Panc1 (cell line): ENCODE results near the gene STK4. TPM values are rescaled to one million over a fixed set of nuclear protein-coding genes. Genes with fewer than 3 reads are reported as not detected.

Experiments used
- ATAC-seq: fragments of 200-7000 bp; cut with Tn5 transposase; 2 replicates; pipeline ENCODE4 v1.9.1; 2020; ENCODE audit warnings: mild to moderate bottlenecking, moderate library complexity
- BruUV-seq: library from RNA; stranded (reverse); fragments of 400-500 nt; replicated peaks from 2 replicates; lab custom pipeline; 2021; lab: Mats Ljungman, UMichigan
- CTCF ChIA-PET: fragments of 300-600 bp; sonication (Branson Sonifier 250); formaldehyde crosslinking; loops from one replicate; lab custom pipeline; 2022; ENCODE audit warnings: antibody characterized with exemption; lab: Charles Lee
- POLR2A ChIA-PET: fragments of 300-600 bp; sonication (Branson Sonifier 250); formaldehyde crosslinking; loops from one replicate; lab custom pipeline; 2022; ENCODE audit warnings: antibody characterized with exemption; lab: Charles Lee
- DNase-seq: peaks from one replicate; pipeline ENCODE4 v3.0.0-alpha.2; 2010; ENCODE audit warnings: low read depth, low spot score
- H3K27ac ChIP-seq: 2 replicates; pipeline ENCODE4 v1.5.1; 2011; ENCODE audit warnings: mild to moderate bottlenecking, low read length, inconsistent platforms
- H3K27me3 ChIP-seq: fragments of 200-500 bp; sonication (Bioruptor generic); 2 replicates; pipeline ENCODE4 v1.6.0; 2014; ENCODE audit warnings: low read length, inconsistent platforms; ENCODE audit not compliant: control insufficient read depth, insufficient read depth
- H3K36me3 ChIP-seq: fragments of 200-500 bp; sonication (Bioruptor generic); 2 replicates; pipeline ENCODE4 v1.5.1; 2014; ENCODE audit warnings: inconsistent platforms, mild to moderate bottlenecking, low read length, moderate library complexity; ENCODE audit not compliant: control insufficient read depth, insufficient read depth
- H3K4me1 ChIP-seq: 2 replicates; pipeline ENCODE4 v1.5.1; 2011; ENCODE audit warnings: inconsistent platforms, mild to moderate bottlenecking, low read length, moderate library complexity; ENCODE audit not compliant: control insufficient read depth, insufficient read depth
- H3K4me3 ChIP-seq, 2 experiments: 2 replicates each; pipeline ENCODE4 v1.5.1; 2011 to 2012; ENCODE audit warnings: low read depth in 2 of 2, low read length in 2 of 2, mild to moderate bottlenecking in 2 of 2, inconsistent platforms in 1 of 2, moderate library complexity in 1 of 2
- H3K9me3 ChIP-seq: fragments of 200-500 bp; sonication (Bioruptor generic); 2 replicates; pipeline ENCODE4 v1.5.1; 2014; ENCODE audit warnings: low read depth, mild to moderate bottlenecking, inconsistent platforms, low read length, moderate library complexity; ENCODE audit not compliant: control insufficient read depth, insufficient read depth
- POLR2AphosphoS5 ChIP-seq: IDR thresholded peaks from 2 replicates; pipeline ENCODE4 v1.6.1; 2012; ENCODE audit warnings: mild to moderate bottlenecking, low read depth, low read length, moderate library complexity
- SIN3A ChIP-seq: IDR thresholded peaks from 2 replicates; pipeline ENCODE4 v1.6.1; 2012; ENCODE audit warnings: low read depth, mild to moderate bottlenecking, low read length, moderate library complexity, borderline replicate concordance; ENCODE audit not compliant: insufficient read depth
- TCF7L2 ChIP-seq: IDR thresholded peaks from 2 replicates; pipeline ENCODE4 v1.6.1; 2011; ENCODE audit warnings: mild to moderate bottlenecking, low read depth, low read length, inconsistent platforms
- in situ Hi-C: cut with HindIII; loops from 2 replicates; pipeline ENCODE4 v1.10.0; 2016; ENCODE audit warnings: low sequenced_read_pairs, low pct_unique_long_range_greater_than_20kb
- intact Hi-C: fragments of 100-400 bp; cut with micrococcal nuclease; formaldehyde crosslinking; loops from one replicate; pipeline ENCODE4 v1.10.0; 2022; ENCODE audit not compliant: unreplicated experiment
- total RNA-seq: library from RNA; stranded (reverse); gene quantifications from one replicate; pipeline ENCODE4 v1.2.1, GENCODE V29; 2021; ENCODE audit not compliant: unreplicated experiment
- TF ChIP-seq, protein P1 (sequence below), 2 experiments: IDR thresholded peaks; 2 replicates each; pipeline ENCODE4 v1.6.1; 2011 to 2012; ENCODE audit warnings: low read depth in 2 of 2, control low read depth in 1 of 2, low read length in 1 of 2, mild to moderate bottlenecking in 1 of 2, moderate library complexity in 1 of 2; ENCODE audit not compliant: insufficient read depth in 1 of 2
- TF ChIP-seq, protein P2 (sequence below): fragments of 450-650 bp; IDR thresholded peaks from 2 replicates; pipeline ENCODE4 v1.5.1; 2017; ENCODE audit warnings: mild to moderate bottlenecking

Gene STK4
- total RNA-seq, 1 experiment from 2014 or later = 50.2 TPM

DNA sequence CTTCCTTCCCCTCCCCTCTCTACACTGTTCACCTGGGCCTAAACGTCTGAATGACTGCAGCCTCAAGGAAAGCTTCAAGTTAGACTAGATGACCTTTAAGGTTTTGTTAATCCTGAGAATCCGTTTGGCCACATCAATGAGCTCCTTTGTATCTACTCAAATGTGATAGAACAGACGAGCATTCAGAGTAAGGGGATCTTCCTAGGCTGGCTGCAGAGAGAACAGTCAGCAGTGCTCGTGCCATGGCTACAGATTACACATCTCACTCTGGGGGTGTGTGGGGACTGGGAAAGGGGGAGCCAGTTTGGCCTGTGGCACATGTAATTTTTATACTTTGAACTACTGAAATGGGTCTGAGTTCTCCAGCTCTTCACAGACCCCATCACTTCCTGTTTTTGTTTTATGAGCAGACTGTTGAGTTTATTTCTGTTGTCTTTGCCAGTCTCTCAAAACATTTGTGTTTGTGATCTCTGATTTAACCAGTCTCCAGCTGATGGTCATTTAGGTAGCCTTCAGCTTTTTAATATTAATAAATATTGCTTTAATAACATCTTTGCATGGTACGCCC is 83.7 kb downstream of the STK4 start:
- Histone ChIP-seq H3K27ac (no peak overlapping the region), H3K9me3 (no peaks in the 10 kb centered on the region), H3K4me1 (no peaks in the 10 kb centered on the region), H3K36me3 (no peaks in the 10 kb centered on the region), H3K27me3 (no peaks in the 10 kb centered on the region), H3K4me3 (no peak overlapping the region)
- ATAC-seq = no peak
- no TSS peak for BruUV-seq
- intact Hi-C loops = no loop called here
- no peak for DNase-seq
- in situ Hi-C loops = no loop called here
- ChIA-PET CTCF (no interaction called here), POLR2A (no interaction called here)
- TF ChIP-seq, protein P1, sequence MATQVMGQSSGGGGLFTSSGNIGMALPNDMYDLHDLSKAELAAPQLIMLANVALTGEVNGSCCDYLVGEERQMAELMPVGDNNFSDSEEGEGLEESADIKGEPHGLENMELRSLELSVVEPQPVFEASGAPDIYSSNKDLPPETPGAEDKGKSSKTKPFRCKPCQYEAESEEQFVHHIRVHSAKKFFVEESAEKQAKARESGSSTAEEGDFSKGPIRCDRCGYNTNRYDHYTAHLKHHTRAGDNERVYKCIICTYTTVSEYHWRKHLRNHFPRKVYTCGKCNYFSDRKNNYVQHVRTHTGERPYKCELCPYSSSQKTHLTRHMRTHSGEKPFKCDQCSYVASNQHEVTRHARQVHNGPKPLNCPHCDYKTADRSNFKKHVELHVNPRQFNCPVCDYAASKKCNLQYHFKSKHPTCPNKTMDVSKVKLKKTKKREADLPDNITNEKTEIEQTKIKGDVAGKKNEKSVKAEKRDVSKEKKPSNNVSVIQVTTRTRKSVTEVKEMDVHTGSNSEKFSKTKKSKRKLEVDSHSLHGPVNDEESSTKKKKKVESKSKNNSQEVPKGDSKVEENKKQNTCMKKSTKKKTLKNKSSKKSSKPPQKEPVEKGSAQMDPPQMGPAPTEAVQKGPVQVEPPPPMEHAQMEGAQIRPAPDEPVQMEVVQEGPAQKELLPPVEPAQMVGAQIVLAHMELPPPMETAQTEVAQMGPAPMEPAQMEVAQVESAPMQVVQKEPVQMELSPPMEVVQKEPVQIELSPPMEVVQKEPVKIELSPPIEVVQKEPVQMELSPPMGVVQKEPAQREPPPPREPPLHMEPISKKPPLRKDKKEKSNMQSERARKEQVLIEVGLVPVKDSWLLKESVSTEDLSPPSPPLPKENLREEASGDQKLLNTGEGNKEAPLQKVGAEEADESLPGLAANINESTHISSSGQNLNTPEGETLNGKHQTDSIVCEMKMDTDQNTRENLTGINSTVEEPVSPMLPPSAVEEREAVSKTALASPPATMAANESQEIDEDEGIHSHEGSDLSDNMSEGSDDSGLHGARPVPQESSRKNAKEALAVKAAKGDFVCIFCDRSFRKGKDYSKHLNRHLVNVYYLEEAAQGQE (IDR thresholded peaks at IDR 0.05; ENCODE audit: insufficient read depth in 1 of 2, low read depth in 2 of 2, low read length in 1 of 2) = no peak
- TF ChIP-seq, protein P2, sequence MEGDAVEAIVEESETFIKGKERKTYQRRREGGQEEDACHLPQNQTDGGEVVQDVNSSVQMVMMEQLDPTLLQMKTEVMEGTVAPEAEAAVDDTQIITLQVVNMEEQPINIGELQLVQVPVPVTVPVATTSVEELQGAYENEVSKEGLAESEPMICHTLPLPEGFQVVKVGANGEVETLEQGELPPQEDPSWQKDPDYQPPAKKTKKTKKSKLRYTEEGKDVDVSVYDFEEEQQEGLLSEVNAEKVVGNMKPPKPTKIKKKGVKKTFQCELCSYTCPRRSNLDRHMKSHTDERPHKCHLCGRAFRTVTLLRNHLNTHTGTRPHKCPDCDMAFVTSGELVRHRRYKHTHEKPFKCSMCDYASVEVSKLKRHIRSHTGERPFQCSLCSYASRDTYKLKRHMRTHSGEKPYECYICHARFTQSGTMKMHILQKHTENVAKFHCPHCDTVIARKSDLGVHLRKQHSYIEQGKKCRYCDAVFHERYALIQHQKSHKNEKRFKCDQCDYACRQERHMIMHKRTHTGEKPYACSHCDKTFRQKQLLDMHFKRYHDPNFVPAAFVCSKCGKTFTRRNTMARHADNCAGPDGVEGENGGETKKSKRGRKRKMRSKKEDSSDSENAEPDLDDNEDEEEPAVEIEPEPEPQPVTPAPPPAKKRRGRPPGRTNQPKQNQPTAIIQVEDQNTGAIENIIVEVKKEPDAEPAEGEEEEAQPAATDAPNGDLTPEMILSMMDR = no peak
- TF ChIP-seq SIN3A = no peak
- TF ChIP-seq POLR2AphosphoS5 = no peak
- no peak for TF ChIP-seq TCF7L2

DNA sequence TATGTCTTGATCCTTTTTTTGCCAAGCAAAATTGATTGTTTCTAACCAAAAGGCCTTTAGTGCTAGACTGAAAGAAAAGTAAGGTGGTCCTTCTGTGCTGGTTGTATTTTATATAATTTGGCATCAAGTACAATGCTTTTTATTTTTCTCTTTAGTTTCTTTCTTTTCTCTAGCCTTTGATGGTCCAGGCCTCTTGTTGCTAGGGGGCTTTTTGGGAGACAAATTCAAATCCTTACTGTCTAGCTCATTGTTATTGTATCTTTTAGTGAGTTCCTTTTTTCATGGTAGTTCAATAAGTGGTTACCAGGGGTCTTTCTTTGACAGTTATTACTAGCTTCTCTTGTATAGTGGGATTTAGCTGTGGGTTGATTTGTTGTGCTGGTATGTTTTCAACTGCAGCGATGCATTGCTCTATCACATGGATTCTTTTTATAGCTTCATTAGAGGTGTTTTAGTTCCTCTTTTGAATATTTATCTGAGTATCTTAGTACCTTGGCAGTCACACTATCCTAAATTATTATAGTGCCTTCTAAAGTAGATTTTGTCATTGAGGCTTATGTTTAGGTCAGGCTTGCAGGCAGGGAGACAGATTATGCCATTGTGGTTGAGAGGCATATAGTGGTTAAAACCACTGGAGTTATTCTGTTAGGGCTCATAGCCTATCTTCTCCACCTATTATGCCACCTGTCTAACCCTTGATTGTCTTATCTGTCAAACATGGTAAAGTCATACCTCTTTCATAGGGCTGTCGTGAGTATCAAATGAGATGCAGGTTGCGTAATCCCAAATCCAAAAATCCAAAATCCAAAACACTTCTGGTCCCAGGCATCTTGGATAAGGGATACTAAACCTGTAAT is 85.1 kb downstream of the STK4 start:
- H3K36me3 ChIP-seq = no peaks in the 10 kb centered on the region
- H3K27ac ChIP-seq = no peak overlapping the region
- H3K4me1 ChIP-seq = no peaks in the 10 kb centered on the region
- TF ChIP-seq POLR2AphosphoS5 (no peak), TCF7L2 (no peak), SIN3A (no peak)
- TF ChIP-seq, protein P1 (IDR thresholded peaks at IDR 0.05; ENCODE audit: insufficient read depth in 1 of 2, low read depth in 2 of 2, low read length in 1 of 2) = no peak
- TF ChIP-seq, protein P2 = no peak
- no peak overlapping the region for H3K4me3 ChIP-seq
- intact Hi-C loops = no loop called here
- H3K9me3 ChIP-seq = no peaks in the 10 kb centered on the region
- in situ Hi-C loops = no loop called here
- no TSS peak for BruUV-seq
- no peak for DNase-seq
- ATAC-seq = no peak
- CTCF ChIA-PET = no interaction called here
- POLR2A ChIA-PET = no interaction called here
- no peaks in the 10 kb centered on the region for H3K27me3 ChIP-seq
